Retinal pigment epithelial cell (primary cell): ENCODE data around the gene CREB3.

ENCODE experiments used
- DNase-seq: peaks from one replicate; pipeline ENCODE4 v3.0.0-alpha.2; 2010; ENCODE audit warnings: low read depth
- H3K4me3 ChIP-seq: 2 replicates; pipeline ENCODE4 v1.5.1; 2011; ENCODE audit warnings: mild to moderate bottlenecking, low read length, control low read depth, moderate library complexity
- CTCF ChIP-seq: conservative IDR thresholded peaks from 2 replicates; pipeline ENCODE4 v1.5.1; 2011; ENCODE audit warnings: low read depth, low read length, control low read depth, inconsistent platforms

The CREB3 gene

GRCh38 chr9:35771075-35771433 lies 38.6 kb downstream of the CREB3 start:
- TF ChIP-seq CTCF, result no peak
- no peak overlapping the region for H3K4me3 ChIP-seq

GRCh38 chr9:35771534-35771933 lies 39.1 kb downstream of the CREB3 start:
- DNase-seq, result peak; percentile 56
- no peak overlapping the region for H3K4me3 ChIP-seq
- no peak for TF ChIP-seq CTCF

More at GRCh38 chr9:35771075-35771433, 38.6 kb downstream of the CREB3 start:
- DNase-seq, result no peak

DNA sequence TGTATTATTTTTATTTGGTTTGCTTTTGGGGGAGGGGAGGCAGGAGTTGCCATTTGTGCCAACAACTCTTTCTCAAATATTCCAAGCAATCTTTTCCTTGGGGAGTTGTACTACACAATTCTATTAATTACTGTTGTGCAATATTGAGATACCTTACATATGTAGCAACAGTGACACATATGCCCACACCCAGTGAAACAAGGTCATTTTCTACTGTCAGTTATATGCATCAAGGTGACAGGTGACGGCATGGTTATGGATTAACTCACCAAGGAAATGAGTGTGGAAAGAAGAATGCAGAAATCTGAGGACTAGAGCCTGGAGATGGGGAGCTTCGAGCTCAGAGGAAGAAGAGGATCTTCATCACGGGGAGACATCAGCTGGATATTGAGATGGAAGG lies 39.5 kb downstream of the CREB3 start:
- H3K4me3 ChIP-seq, result no peak overlapping the region
- no peak for DNase-seq
- no peak for TF ChIP-seq CTCF

- TF ChIP-seq CTCF, result no peak
- no peak overlapping the region for H3K4me3 ChIP-seq
- DNase-seq, result no peak
Observed at GRCh38 chr9:35774907-35775635, 42.6 kb downstream of the CREB3 start.

GRCh38 chr9:35776018-35776417 lies 43.6 kb downstream of the CREB3 start:
- H3K4me3 ChIP-seq, result no peak overlapping the region
- no peak for DNase-seq
- TF ChIP-seq CTCF, result no peak

DNA sequence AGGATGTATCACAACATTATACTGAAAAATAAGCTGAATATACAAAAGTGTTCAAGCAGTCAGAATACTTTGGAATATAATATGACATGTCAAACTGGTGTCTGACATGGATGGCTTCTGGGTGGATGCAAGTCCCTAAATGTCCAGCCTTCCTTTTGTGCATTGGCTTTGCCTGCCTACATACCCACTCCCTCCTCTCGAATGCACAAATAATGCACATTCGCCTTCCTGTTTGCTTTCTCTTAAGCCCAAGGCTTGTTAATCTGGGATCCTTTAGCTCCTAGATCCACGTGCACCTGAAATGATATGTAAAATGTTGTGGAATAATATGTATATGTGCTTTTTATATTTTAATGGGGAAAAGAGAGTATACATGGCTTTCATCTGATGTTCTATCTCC lies 46.0 kb downstream of the CREB3 start:
- H3K4me3 ChIP-seq, result no peak overlapping the region
- TF ChIP-seq CTCF, result no peak
- no peak for DNase-seq

DNA sequence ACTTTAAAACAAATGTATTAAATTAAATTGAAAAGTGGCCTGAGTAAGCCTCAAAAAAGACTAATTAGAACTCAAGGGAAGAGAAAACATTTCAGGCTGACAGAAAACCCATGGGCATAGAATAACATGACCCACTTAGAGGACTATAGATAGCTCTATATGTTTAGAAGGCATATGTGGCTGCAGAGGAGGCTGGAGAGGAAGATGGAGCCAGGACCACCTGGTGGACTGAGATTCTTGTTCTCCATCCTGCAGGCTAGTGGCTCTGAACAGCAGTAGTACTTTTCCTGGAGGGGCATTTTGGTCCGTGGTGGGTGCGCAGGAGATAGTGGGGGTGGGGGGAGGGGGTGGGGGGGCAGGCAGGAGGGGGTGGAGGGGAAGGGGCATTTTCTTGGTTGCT lies 48.6 kb downstream of the CREB3 start:
- H3K4me3 ChIP-seq, result no peak overlapping the region
- no peak for TF ChIP-seq CTCF
- no peak for DNase-seq
